Inflammatory macrophage treated with lipopolysaccharide for 1 hour (primary cell): ENCODE results near the gene LRCH4.

Experiments
- DNase-seq, 2 donors: peaks; one replicate each; pipeline ENCODE4 v3.0.0-alpha.2; 2020 to 2022

LRCH4 gene

GRCh38 chr7:100582041-100582579 lies 3.8 kb downstream of the LRCH4 start:
- DNase-seq = no peak

GRCh38 chr7:100580466-100581283 lies 5.3 kb downstream of the LRCH4 start:
- no peak for DNase-seq

GRCh38 chr7:100578246-100579183 lies 7.4 kb downstream of the LRCH4 start:
- DNase-seq = no peak

GRCh38 chr7:100577507-100577906 lies 8.4 kb downstream of the LRCH4 start:
- no peak for DNase-seq

- no peak for DNase-seq
Measured at GRCh38 chr7:100577103-100577502, 8.8 kb downstream of the LRCH4 start.

- DNase-seq = no peak
Measured at GRCh38 chr7:100576384-100576993, 9.4 kb downstream of the LRCH4 start.

GRCh38 chr7:100575746-100576383 lies 10.1 kb downstream of the LRCH4 start:
- no peak for DNase-seq

- DNase-seq = no peak
Measured at GRCh38 chr7:100575206-100575631, 10.7 kb downstream of the LRCH4 start.

- DNase-seq = no peak
Measured at GRCh38 chr7:100574362-100575205, 11.3 kb downstream of the LRCH4 start.

GRCh38 chr7:100573691-100574361 lies 12.1 kb downstream of the LRCH4 start, which contains the start of gene SAP25:
Gene SAP25 (minus strand): TSS chr7:100573900. CDS start chr7:100573742, 158 bp downstream.
- DNase-seq = no peak

GRCh38 chr7:100572949-100573675 lies 12.8 kb downstream of the LRCH4 start:
- no peak for DNase-seq

- DNase-seq = no peak
Measured at GRCh38 chr7:100572281-100572948, 13.5 kb downstream of the LRCH4 start.

GRCh38 chr7:100571829-100572116 lies 14.2 kb downstream of the LRCH4 start:
- no peak for DNase-seq

- DNase-seq = no peak
Measured at GRCh38 chr7:100570954-100571828, 14.7 kb downstream of the LRCH4 start.

GRCh38 chr7:100568896-100569844 lies 16.8 kb downstream of the LRCH4 start:
- peak; percentile 44 to 57 for DNase-seq

GRCh38 chr7:100568176-100568895 lies 17.6 kb downstream of the LRCH4 start:
- no peak for DNase-seq

- DNase-seq = no peak
Measured at GRCh38 chr7:100567751-100568175, 18.2 kb downstream of the LRCH4 start.
